SU-DHL-6 (cell line): ENCODE data around the gene ZNF22.

ENCODE experiments used
- CTCF ChIP-seq: fragments of 200-600 bp; sonication (generic); IDR thresholded peaks from one replicate; pipeline ENCODE4 v1.5.1; 2017; ENCODE audit warnings: antibody characterized with exemption, mild to moderate bottlenecking, low read length, moderate library complexity; ENCODE audit not compliant: insufficient read depth, poor library complexity, severe bottlenecking
- EZH2phosphoT487 ChIP-seq: fragments of 200-600 bp; sonication (generic), shearing (Covaris generic); conservative IDR thresholded peaks from 2 replicates; pipeline ENCODE4 v1.6.1; 2018; ENCODE audit warnings: mild to moderate bottlenecking, antibody characterized with exemption, low read length, moderate library complexity, mixed read lengths

GRCh38 chr10:44993922-44994751 is 6.6 kb upstream of the ZNF22 start:
- TF ChIP-seq CTCF, result no peak
- TF ChIP-seq EZH2phosphoT487, result no peak
